Neuronal stem cell (in vitro differentiated cells): ENCODE measurements around the gene SGCA.

Experiments used
- DNase-seq: peaks from one replicate; pipeline ENCODE4 v3.0.0-alpha.2; 2013; ENCODE audit warnings: low spot score
- H2AFZ ChIP-seq: one replicate; pipeline ENCODE4 v1.6.1; 2013; ENCODE audit warnings: mild to moderate bottlenecking, low read length, inconsistent platforms
- H2AK5ac ChIP-seq: 2 replicates; pipeline ENCODE4 v1.6.1; 2013; ENCODE audit warnings: low read depth, mild to moderate bottlenecking, inconsistent platforms, low read length, moderate library complexity, mixed read lengths
- H2BK120ac ChIP-seq: 2 replicates; pipeline ENCODE4 v1.6.1; 2013; ENCODE audit warnings: low read depth, mild to moderate bottlenecking, inconsistent platforms, low read length, moderate library complexity, mixed read lengths
- H2BK12ac ChIP-seq: one replicate; pipeline ENCODE4 v1.6.1; 2013; ENCODE audit warnings: low read length, inconsistent platforms
- H2BK15ac ChIP-seq: 2 replicates; pipeline ENCODE4 v1.6.1; 2013; ENCODE audit warnings: mild to moderate bottlenecking, low read length, inconsistent platforms, mixed read lengths
- H2BK5ac ChIP-seq: one replicate; pipeline ENCODE4 v1.6.1; 2013; ENCODE audit warnings: inconsistent platforms, mild to moderate bottlenecking, low read length, moderate library complexity
- H3K14ac ChIP-seq: one replicate; pipeline ENCODE4 v1.6.1; 2013; ENCODE audit warnings: low read length, inconsistent platforms
- H3K18ac ChIP-seq: 2 replicates; pipeline ENCODE4 v1.6.1; 2013; ENCODE audit warnings: low read length, inconsistent platforms
- H3K23ac ChIP-seq: 2 replicates; pipeline ENCODE4 v1.6.1; 2013; ENCODE audit warnings: low read depth, mild to moderate bottlenecking, mixed read lengths, low read length, inconsistent platforms; ENCODE audit not compliant: poor library complexity
- H3K27ac ChIP-seq: replicated peaks from 3 replicates; pipeline ENCODE4 v1.5.1; 2013; ENCODE audit warnings: low read length, inconsistent platforms
- H3K27me3 ChIP-seq, 3 experiments: 2 replicates each; pipeline ENCODE4 v1.6.1; 2013; ENCODE audit warnings: low read length in 3 of 3, mild to moderate bottlenecking in 2 of 3, inconsistent platforms in 1 of 3, low read depth in 1 of 3, mixed read lengths in 1 of 3, moderate library complexity in 1 of 3; ENCODE audit not compliant: control insufficient read depth in 3 of 3, insufficient read depth in 3 of 3
- H3K36me3 ChIP-seq, 2 donors: replicated peaks in 1 of 2; 2 replicates each; pipeline ENCODE4 v1.6.1; 2013; ENCODE audit warnings: low read length in 2 of 2; ENCODE audit not compliant: control insufficient read depth in 2 of 2, insufficient read depth in 2 of 2
- H3K4ac ChIP-seq: 2 replicates; pipeline ENCODE4 v1.6.1; 2013; ENCODE audit warnings: inconsistent platforms, mild to moderate bottlenecking, low read length, moderate library complexity
- H3K4me1 ChIP-seq, 2 donors: 1 replicate in 1 of 2; 2 replicates in 1 of 2; pipeline ENCODE4 v1.6.1; 2013; ENCODE audit warnings: low read length in 2 of 2, low read depth in 1 of 2; ENCODE audit not compliant: control insufficient read depth in 2 of 2, insufficient read depth in 1 of 2
- H3K4me2 ChIP-seq: one replicate; pipeline ENCODE4 v1.6.1; 2013; ENCODE audit warnings: mild to moderate bottlenecking, low read length, inconsistent platforms; ENCODE audit not compliant: insufficient read depth, poor library complexity, severe bottlenecking
- H3K4me3 ChIP-seq, 2 donors: 2 replicates each; pipeline ENCODE4 v1.5.1; 2013; ENCODE audit warnings: low read length in 2 of 2, mild to moderate bottlenecking in 2 of 2, inconsistent platforms in 1 of 2, moderate library complexity in 1 of 2
- H3K79me1 ChIP-seq: one replicate; pipeline ENCODE4 v1.6.1; 2013; ENCODE audit warnings: low read depth, mild to moderate bottlenecking, inconsistent platforms, low read length, moderate library complexity
- H3K9ac ChIP-seq: one replicate; pipeline ENCODE4 v1.6.1; 2013; ENCODE audit warnings: mild to moderate bottlenecking, low read depth, low read length, inconsistent platforms; ENCODE audit not compliant: poor library complexity
- H3K9me3 ChIP-seq, 2 donors: replicated peaks in 1 of 2; 2 replicates each; pipeline versions ENCODE3 to v1.6.1; 2013; ENCODE audit warnings: low read length in 2 of 2, mild to moderate bottlenecking in 2 of 2, inconsistent platforms in 1 of 2, low read depth in 1 of 2, mixed read lengths in 1 of 2, moderate library complexity in 1 of 2; ENCODE audit not compliant: control insufficient read depth in 2 of 2, insufficient read depth in 1 of 2
- H4K8ac ChIP-seq: one replicate; pipeline ENCODE4 v1.6.1; 2013; ENCODE audit warnings: low read depth, mild to moderate bottlenecking, inconsistent platforms, low read length, moderate library complexity
- H4K91ac ChIP-seq: one replicate; pipeline ENCODE4 v1.6.1; 2013; ENCODE audit warnings: low read length, low read depth, mild to moderate bottlenecking, inconsistent platforms; ENCODE audit not compliant: poor library complexity
- WGBS, 2 donors: extraction: QIAGEN DNeasy Blood & Tissue Kit; methylation state at CpG; one replicate each; pipeline ENCODE4 v1.1.7; 2013; ENCODE audit warnings: missing lambda C conversion rate in 2 of 2, mixed read lengths in 1 of 2; ENCODE audit not compliant: insufficient read length in 2 of 2, insufficient replicate concordance in 1 of 2; ENCODE audit errors: extremely low coverage in 2 of 2; 5-methylcytosine and 5-hydroxymethylcytosine counted together

The SGCA gene

DNA sequence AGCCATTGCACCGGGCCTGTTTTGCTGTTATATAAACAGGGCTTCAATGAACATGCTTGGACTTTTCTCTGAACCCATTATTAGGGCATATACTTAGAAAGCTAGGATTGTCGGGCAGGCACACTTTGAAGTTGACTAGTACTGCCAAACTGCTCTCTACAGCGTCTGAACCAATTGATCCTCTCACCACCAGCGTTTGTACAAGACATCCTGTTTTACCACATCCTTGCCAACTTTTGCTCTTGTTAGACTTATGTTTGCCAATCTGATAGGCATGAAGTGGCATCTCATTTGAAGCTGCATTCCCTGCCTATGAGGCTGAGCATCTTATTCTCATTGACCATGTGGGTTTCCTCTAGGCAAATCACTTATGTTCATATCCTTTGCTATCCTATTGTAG is 7.9 kb upstream of the SGCA start:
- H3K9me3 ChIP-seq, result no peaks in the 10 kb centered on the region
- H3K27ac ChIP-seq, result no peak overlapping the region
- no peak overlapping the region for H2AK5ac ChIP-seq
- DNase-seq, result no peak
- H3K18ac ChIP-seq, result no peak overlapping the region
- no peak overlapping the region for H4K8ac ChIP-seq
- no peak overlapping the region for H3K4ac ChIP-seq
- H2BK120ac ChIP-seq, result no peak overlapping the region
- H3K4me2 ChIP-seq, result no peak overlapping the region
- H3K23ac ChIP-seq, result no peak overlapping the region
- no peaks in the 10 kb centered on the region for H3K36me3 ChIP-seq
- H4K91ac ChIP-seq, result no peak overlapping the region
- H2BK12ac ChIP-seq, result no peak overlapping the region
- no peak overlapping the region for H3K4me3 ChIP-seq
- H2BK15ac ChIP-seq, result no peak overlapping the region
- H3K14ac ChIP-seq, result no peak overlapping the region
- H3K27me3 ChIP-seq, result no peaks in the 10 kb centered on the region
- no peak overlapping the region for H2AFZ ChIP-seq
- peaks cover 7 to 16% of the 10 kb centered on the region in 2 donors for H3K4me1 ChIP-seq
- no CpG with 5 or more reads among the region's 4 CpGs for WGBS, 2 donors
- H3K79me1 ChIP-seq, result no peaks in the 10 kb centered on the region
- H3K9ac ChIP-seq, result no peak overlapping the region
- no peak overlapping the region for H2BK5ac ChIP-seq

DNA sequence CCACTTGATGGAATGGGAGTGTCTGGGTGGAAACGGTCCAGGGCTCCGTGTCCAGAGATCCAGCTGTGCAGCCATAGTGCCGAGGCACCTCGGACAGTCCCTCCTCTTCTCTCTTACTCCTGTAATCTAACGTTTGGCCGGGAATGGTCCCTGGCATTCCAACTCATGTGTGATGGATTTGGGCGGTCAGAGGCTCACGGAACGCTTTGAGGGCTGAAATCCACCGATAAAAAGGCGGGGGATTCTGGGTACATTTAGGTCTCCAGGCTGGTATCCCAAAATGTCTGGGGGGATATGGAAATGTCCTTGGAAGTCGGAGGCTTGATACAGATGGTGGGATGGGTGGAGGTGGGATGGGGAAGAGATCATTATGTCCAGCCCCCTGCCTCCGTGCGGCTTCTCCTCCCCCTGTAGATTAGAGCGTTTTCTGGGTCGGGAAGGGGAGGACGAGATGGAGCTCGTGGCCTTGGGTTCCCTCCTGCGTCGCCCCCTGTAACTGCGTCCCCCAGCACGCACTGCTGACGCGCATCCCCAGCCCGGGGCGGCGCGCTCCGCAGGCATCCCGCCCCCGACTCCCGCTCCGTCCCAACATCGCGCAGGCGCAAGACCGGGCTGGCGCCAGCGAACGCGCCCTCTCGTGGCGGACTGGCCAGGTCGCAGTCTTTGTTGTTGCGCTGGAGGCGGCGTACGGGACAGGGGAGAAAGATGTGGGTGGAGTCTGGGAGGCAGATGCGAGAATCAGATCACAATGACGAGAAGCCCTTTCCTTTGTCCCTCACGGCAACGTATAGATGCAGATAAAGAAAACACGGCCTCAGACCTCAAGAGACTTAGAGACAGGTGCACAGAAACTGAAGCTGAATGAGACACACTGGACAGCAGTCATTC is 4.5 kb upstream of the SGCA start:
- no peak overlapping the region for H3K27ac ChIP-seq
- WGBS, 2 donors, result no CpG with 5 or more reads among the region's 53 CpGs
- DNase-seq, result peak; percentile 94
- no peaks in the 10 kb centered on the region for H3K9me3 ChIP-seq
- H3K9ac ChIP-seq, result peak overlapping the region; percentile 82
- H3K79me1 ChIP-seq, result no peaks in the 10 kb centered on the region
- H2AFZ ChIP-seq, result peak overlapping the region; percentile 90
- H3K23ac ChIP-seq, result peak overlapping the region; percentile 36
- no peak overlapping the region for H2BK5ac ChIP-seq
- H4K91ac ChIP-seq, result peak overlapping the region; percentile 19
- H3K14ac ChIP-seq, result no peak overlapping the region
- peak overlapping the region; percentile 86 for H2BK15ac ChIP-seq
- H4K8ac ChIP-seq, result peak overlapping the region; percentile 0
- H2BK120ac ChIP-seq, result no peak overlapping the region
- peak overlapping the region; percentile 2 for H2BK12ac ChIP-seq
- H3K27me3 ChIP-seq, result no peaks in the 10 kb centered on the region
- peaks cover 9 to 11% of the 10 kb centered on the region in 2 donors for H3K4me1 ChIP-seq
- H3K36me3 ChIP-seq, result no peaks in the 10 kb centered on the region
- peak overlapping the region; percentile 69 for H3K4me2 ChIP-seq
- no peak overlapping the region for H2AK5ac ChIP-seq
- H3K4me3 ChIP-seq, result peak overlapping the region; percentile 50 to 74
- H3K4ac ChIP-seq, result no peak overlapping the region
- peak overlapping the region; percentile 88 for H3K18ac ChIP-seq

DNA sequence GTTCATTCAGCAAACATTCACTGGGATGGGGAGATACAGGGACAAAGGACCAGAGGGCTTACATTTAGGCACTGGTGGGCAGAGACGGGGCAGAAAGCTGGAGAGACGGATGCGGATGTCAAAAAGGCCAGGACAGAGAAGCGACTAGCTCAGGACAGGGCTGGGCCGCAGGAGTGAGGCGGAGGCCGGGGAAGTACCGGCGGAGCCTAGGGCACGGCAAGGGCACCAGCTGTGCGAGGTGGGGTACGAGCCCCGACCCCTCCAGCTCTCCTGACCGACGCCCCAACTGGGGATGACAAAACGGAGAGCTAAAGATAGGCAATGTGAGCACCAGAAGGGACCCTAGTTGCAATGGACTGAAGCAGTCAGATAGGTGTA is 3.9 kb upstream of the SGCA start:
- Histone ChIP-seq H3K4me1 (peaks cover 9 to 11% of the 10 kb centered on the region in 2 donors), H3K9me3 (no peaks in the 10 kb centered on the region), H3K4ac (no peak overlapping the region), H2AK5ac (peak overlapping the region; percentile 25), H3K4me3 (peak overlapping the region in 1 of 2 donors; percentile 26), H3K23ac (no peak overlapping the region), H3K36me3 (no peaks in the 10 kb centered on the region), H3K9ac (peak overlapping the region; percentile 16), H3K27ac (no peak overlapping the region), H3K79me1 (no peaks in the 10 kb centered on the region), H2BK15ac (peak overlapping the region; percentile 86), H4K91ac (peak overlapping the region; percentile 48), H3K18ac (peak overlapping the region; percentile 88), H2AFZ (peak overlapping the region; percentile 90), H3K27me3 (peaks cover 0 to under 1% (median 0%) of the 10 kb centered on the region in 3 experiments), H3K14ac (peak overlapping the region; percentile 40), H2BK5ac (no peak overlapping the region), H3K4me2 (peak overlapping the region; percentile 69), H2BK120ac (peak overlapping the region; percentile 39), H2BK12ac (peak overlapping the region; percentile 2), H4K8ac (peak overlapping the region; percentile 0)
- WGBS, 2 donors, result no CpG with 5 or more reads among the region's 16 CpGs
- DNase-seq, result no peak

DNA sequence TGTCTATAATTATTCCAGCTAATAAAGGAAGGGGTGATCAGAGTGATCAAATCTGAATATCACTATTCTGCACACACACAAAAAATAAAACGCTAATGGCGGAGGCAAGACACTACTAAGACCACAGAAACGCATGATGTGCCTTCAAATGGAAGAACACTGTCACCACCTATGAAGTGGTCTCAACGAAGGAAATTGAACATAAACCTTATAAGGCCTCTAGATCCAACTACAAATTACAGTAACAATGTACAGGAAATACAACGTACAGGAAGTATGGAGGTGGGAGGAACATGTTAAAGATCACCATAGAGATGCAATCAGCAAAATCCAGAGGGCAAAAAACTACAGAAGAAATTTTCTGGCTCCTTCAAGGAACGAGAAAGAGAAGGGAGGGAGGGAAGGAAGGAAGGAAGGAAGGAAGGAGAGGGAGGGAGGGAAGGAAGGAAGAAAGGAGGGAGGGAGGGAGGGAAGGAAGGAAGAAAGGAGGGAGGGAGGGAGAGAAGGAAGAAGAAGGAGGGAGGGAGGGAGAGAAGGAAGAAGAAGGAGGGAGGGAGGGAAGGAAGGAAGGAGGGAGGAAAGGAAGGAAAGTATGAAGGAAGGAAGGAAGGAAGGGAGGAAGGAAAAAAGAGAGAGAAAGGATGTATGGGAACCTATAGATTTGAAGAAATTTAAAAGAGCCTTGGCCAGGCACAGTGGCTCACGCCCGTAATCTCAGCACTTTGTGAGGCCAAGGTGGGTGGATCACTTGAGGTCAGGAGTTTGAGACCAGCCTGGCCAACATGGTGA is 3.1 kb upstream of the SGCA start:
- Histone ChIP-seq H3K23ac (no peak overlapping the region), H3K4me2 (no peak overlapping the region), H3K27me3 (peaks cover 0 to 6% (median 0%) of the 10 kb centered on the region in 3 experiments), H3K9ac (no peak overlapping the region), H3K14ac (no peak overlapping the region), H2BK5ac (no peak overlapping the region), H2BK120ac (no peak overlapping the region), H4K8ac (no peak overlapping the region), H3K18ac (no peak overlapping the region), H3K4me3 (no peak overlapping the region), H2BK12ac (no peak overlapping the region), H3K79me1 (no peaks in the 10 kb centered on the region), H3K9me3 (no peaks in the 10 kb centered on the region), H2BK15ac (no peak overlapping the region), H3K36me3 (no peaks in the 10 kb centered on the region), H2AFZ (peak overlapping the region; percentile 90), H3K4ac (no peak overlapping the region), H3K4me1 (peaks cover 9 to 11% of the 10 kb centered on the region in 2 donors), H2AK5ac (no peak overlapping the region), H3K27ac (no peak overlapping the region), H4K91ac (no peak overlapping the region)
- no CpG with 5 or more reads among the region's 8 CpGs for WGBS, 2 donors
- DNase-seq, result no peak
